ENCODE measurements around the gene MUSTN1.

DNA sequence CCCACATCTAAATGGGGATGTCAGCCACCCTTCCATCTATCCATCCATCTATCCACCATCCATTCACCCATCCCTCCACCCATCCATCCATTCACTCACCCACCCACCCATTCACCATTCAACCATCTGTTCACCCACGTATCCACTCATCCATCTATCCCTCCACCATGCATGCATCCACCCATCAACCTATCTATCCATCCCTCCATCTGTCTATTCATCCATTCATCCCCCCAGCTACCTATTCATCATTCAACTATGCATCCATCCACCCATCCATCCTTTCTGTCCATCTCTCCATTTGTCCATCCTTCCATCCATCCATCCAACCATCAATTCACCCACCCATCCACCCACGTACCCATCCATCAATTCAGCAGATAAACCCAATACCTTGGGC, 25.7 kb downstream of the MUSTN1 start:
- TF ChIP-seq, protein P1, sequence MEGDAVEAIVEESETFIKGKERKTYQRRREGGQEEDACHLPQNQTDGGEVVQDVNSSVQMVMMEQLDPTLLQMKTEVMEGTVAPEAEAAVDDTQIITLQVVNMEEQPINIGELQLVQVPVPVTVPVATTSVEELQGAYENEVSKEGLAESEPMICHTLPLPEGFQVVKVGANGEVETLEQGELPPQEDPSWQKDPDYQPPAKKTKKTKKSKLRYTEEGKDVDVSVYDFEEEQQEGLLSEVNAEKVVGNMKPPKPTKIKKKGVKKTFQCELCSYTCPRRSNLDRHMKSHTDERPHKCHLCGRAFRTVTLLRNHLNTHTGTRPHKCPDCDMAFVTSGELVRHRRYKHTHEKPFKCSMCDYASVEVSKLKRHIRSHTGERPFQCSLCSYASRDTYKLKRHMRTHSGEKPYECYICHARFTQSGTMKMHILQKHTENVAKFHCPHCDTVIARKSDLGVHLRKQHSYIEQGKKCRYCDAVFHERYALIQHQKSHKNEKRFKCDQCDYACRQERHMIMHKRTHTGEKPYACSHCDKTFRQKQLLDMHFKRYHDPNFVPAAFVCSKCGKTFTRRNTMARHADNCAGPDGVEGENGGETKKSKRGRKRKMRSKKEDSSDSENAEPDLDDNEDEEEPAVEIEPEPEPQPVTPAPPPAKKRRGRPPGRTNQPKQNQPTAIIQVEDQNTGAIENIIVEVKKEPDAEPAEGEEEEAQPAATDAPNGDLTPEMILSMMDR (IDR thresholded peaks at IDR 0.05), result no peak
- TF ChIP-seq ELK1 (IDR thresholded peaks at IDR 0.05; ENCODE audit: low read depth, low read length) (no peak), HDAC2 (IDR thresholded peaks at IDR 0.05) (no peak)
- TF ChIP-seq, protein P2, sequence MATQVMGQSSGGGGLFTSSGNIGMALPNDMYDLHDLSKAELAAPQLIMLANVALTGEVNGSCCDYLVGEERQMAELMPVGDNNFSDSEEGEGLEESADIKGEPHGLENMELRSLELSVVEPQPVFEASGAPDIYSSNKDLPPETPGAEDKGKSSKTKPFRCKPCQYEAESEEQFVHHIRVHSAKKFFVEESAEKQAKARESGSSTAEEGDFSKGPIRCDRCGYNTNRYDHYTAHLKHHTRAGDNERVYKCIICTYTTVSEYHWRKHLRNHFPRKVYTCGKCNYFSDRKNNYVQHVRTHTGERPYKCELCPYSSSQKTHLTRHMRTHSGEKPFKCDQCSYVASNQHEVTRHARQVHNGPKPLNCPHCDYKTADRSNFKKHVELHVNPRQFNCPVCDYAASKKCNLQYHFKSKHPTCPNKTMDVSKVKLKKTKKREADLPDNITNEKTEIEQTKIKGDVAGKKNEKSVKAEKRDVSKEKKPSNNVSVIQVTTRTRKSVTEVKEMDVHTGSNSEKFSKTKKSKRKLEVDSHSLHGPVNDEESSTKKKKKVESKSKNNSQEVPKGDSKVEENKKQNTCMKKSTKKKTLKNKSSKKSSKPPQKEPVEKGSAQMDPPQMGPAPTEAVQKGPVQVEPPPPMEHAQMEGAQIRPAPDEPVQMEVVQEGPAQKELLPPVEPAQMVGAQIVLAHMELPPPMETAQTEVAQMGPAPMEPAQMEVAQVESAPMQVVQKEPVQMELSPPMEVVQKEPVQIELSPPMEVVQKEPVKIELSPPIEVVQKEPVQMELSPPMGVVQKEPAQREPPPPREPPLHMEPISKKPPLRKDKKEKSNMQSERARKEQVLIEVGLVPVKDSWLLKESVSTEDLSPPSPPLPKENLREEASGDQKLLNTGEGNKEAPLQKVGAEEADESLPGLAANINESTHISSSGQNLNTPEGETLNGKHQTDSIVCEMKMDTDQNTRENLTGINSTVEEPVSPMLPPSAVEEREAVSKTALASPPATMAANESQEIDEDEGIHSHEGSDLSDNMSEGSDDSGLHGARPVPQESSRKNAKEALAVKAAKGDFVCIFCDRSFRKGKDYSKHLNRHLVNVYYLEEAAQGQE (IDR thresholded peaks at IDR 0.05), result no peak
